Calu3 (cell line): Measurements from ENCODE around the gene CRTC1. TPM values are rescaled to one million over a fixed set of nuclear protein-coding genes. Genes with fewer than 3 reads are reported as not detected.

Source experiments
- BruUV-seq: library from RNA; stranded (reverse); fragments of 400-500 nt; replicated peaks from 2 replicates; lab custom pipeline; 2021; lab: Mats Ljungman, UMichigan
- CTCF ChIA-PET: fragments of 300-600 bp; sonication (Branson Sonifier 250); formaldehyde crosslinking; loops from one replicate; lab custom pipeline; 2022; ENCODE audit warnings: antibody characterized with exemption; lab: Charles Lee
- DNase-seq: peaks from one replicate; pipeline ENCODE4 v3.0.0; 2022
- H3K27ac Mint-ChIP-seq: one replicate; pipeline ENCODE4 v1.8.0; 2022; ENCODE audit warnings: mixed read lengths; ENCODE audit not compliant: unreplicated experiment
- H3K27me3 Mint-ChIP-seq: one replicate; pipeline ENCODE4 v1.8.0; 2022; ENCODE audit warnings: mixed read lengths; ENCODE audit not compliant: unreplicated experiment
- H3K36me3 Mint-ChIP-seq: one replicate; pipeline ENCODE4 v1.8.0; 2022; ENCODE audit warnings: mild to moderate bottlenecking, moderate library complexity, mixed read lengths; ENCODE audit not compliant: insufficient read depth, unreplicated experiment
- H3K4me1 Mint-ChIP-seq: one replicate; pipeline ENCODE4 v1.8.0; 2022; ENCODE audit warnings: mild to moderate bottlenecking, low read depth, mixed read lengths; ENCODE audit not compliant: unreplicated experiment
- H3K4me3 Mint-ChIP-seq: one replicate; pipeline ENCODE4 v1.8.0; 2022; ENCODE audit warnings: mild to moderate bottlenecking, low read depth, moderate library complexity, mixed read lengths; ENCODE audit not compliant: unreplicated experiment
- H3K9me3 Mint-ChIP-seq: one replicate; pipeline ENCODE4 v1.8.0; 2022; ENCODE audit warnings: low read depth, mixed read lengths; ENCODE audit not compliant: unreplicated experiment
- intact Hi-C: fragments of 100-400 bp; cut with micrococcal nuclease; formaldehyde crosslinking; loops from one replicate; pipeline ENCODE4 v1.10.0; 2022; ENCODE audit not compliant: unreplicated experiment
- total RNA-seq: library from RNA; stranded (reverse); gene quantifications from 2 replicates; pipeline ENCODE4 v1.2.3, GENCODE V29; 2022
- TF ChIP-seq, protein P1 (sequence below): fragments of 200-600 bp; IDR thresholded peaks from one replicate; pipeline ENCODE4 v1.8.0; 2022; ENCODE audit warnings: antibody characterized with exemption; ENCODE audit not compliant: unreplicated experiment

CRTC1 gene
- total RNA-seq, 1 experiment from 2014 or later = 8.5 TPM

DNA sequence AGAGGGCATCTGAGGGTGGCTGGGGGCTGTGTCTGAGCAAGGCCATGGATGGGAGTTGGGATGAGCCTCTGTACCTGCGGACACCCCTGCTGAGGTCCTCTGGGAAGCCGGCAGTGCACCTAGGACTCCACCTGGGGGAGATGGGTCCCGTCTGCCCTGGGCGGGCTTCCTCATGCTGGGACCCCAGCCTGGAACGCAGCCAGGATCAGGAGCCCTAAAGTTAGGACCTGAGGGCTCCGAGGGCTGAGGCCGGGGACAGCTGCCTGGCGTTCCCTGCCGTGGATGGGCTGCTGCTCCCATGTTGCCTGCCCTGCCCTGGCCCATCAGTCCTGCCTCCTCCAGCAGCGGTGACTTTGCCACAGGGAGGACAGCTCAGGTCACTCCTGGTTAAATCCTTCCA lies 26.1 kb downstream of the CRTC1 start:
- no peak overlapping the region for H3K27ac Mint-ChIP-seq
- H3K27me3 Mint-ChIP-seq = no peaks in the 10 kb centered on the region
- TF ChIP-seq, protein P1, sequence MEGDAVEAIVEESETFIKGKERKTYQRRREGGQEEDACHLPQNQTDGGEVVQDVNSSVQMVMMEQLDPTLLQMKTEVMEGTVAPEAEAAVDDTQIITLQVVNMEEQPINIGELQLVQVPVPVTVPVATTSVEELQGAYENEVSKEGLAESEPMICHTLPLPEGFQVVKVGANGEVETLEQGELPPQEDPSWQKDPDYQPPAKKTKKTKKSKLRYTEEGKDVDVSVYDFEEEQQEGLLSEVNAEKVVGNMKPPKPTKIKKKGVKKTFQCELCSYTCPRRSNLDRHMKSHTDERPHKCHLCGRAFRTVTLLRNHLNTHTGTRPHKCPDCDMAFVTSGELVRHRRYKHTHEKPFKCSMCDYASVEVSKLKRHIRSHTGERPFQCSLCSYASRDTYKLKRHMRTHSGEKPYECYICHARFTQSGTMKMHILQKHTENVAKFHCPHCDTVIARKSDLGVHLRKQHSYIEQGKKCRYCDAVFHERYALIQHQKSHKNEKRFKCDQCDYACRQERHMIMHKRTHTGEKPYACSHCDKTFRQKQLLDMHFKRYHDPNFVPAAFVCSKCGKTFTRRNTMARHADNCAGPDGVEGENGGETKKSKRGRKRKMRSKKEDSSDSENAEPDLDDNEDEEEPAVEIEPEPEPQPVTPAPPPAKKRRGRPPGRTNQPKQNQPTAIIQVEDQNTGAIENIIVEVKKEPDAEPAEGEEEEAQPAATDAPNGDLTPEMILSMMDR = no peak
- no peaks in the 10 kb centered on the region for H3K36me3 Mint-ChIP-seq
- DNase-seq = no peak
- CTCF ChIA-PET = no interaction called here
- no peaks in the 10 kb centered on the region for H3K9me3 Mint-ChIP-seq
- no peak overlapping the region for H3K4me3 Mint-ChIP-seq
- intact Hi-C loops = no loop called here
- no TSS peak for BruUV-seq
- H3K4me1 Mint-ChIP-seq = no peaks in the 10 kb centered on the region

GRCh38 chr19:18710186-18710585 lies 26.7 kb downstream of the CRTC1 start:
- H3K4me1 Mint-ChIP-seq = no peaks in the 10 kb centered on the region
- DNase-seq = no peak
- no peaks in the 10 kb centered on the region for H3K36me3 Mint-ChIP-seq
- BruUV-seq = no TSS peak
- H3K27ac Mint-ChIP-seq = no peak overlapping the region
- intact Hi-C loops = no loop called here
- no peaks in the 10 kb centered on the region for H3K9me3 Mint-ChIP-seq
- CTCF ChIA-PET = no interaction called here
- TF ChIP-seq, protein P1 = no peak
- no peak overlapping the region for H3K4me3 Mint-ChIP-seq
- no peaks in the 10 kb centered on the region for H3K27me3 Mint-ChIP-seq

- no TSS peak for BruUV-seq
- intact Hi-C loops = no loop called here
- no peak for DNase-seq
- TF ChIP-seq, protein P1 = no peak
- no peak overlapping the region for H3K4me3 Mint-ChIP-seq
- H3K4me1 Mint-ChIP-seq = no peaks in the 10 kb centered on the region
- no peaks in the 10 kb centered on the region for H3K36me3 Mint-ChIP-seq
- CTCF ChIA-PET = no interaction called here
- no peak overlapping the region for H3K27ac Mint-ChIP-seq
- H3K9me3 Mint-ChIP-seq = no peaks in the 10 kb centered on the region
- no peaks in the 10 kb centered on the region for H3K27me3 Mint-ChIP-seq
Measured at GRCh38 chr19:18710996-18711751, 27.7 kb downstream of the CRTC1 start.

DNA sequence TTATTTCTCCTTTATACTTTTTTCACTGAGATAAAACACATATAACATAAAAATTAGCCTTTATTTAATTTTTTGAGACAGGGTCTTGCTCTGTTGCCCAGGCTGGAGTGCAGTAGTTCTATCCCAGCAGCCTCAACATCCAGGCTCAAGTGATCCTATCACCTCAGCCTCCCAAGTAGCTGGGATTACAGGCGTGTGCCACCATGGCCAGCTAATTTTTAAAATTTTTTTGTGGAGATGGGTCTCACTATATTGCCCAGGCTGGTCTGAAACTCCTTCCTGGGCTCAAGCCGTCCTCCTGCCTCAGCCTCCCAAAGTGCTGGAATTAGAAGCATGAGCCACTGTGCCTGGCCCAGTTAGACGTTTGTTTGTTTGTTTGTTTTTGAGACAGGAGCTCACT lies 28.4 kb downstream of the CRTC1 start:
- Mint-ChIP-seq H3K9me3 (no peaks in the 10 kb centered on the region), H3K4me3 (no peak overlapping the region), H3K36me3 (no peaks in the 10 kb centered on the region), H3K4me1 (no peaks in the 10 kb centered on the region), H3K27ac (no peak overlapping the region), H3K27me3 (no peaks in the 10 kb centered on the region)
- intact Hi-C loops = no loop called here
- CTCF ChIA-PET = no interaction called here
- TF ChIP-seq, protein P1 = no peak
- no TSS peak for BruUV-seq
- no peak for DNase-seq
